Measurements from ENCODE around the gene MPZL1. TPM values are rescaled to one million over a fixed set of nuclear protein-coding genes. Genes with fewer than 3 reads are reported as not detected.
"Not testable (repeated sequence)": the region's sequence is repeated elsewhere in the genome, so short reads cannot be mapped to it uniquely, and the experiment has no call there.

MPZL1 gene
- total RNA-seq, 1 donor from 2014 or later: 184 TPM

- DNase-seq (ENCODE audit: low spot score in 2 of 2): no peak
- FAIRE-seq: no peak
Observed at GRCh38 chr1:167716000-167716271, 5.8 kb upstream of the MPZL1 start.

GRCh38 chr1:167717351-167717750, 4.4 kb upstream of the MPZL1 start:
- DNase-seq (ENCODE audit: low spot score in 2 of 2) (no peak), FAIRE-seq (no peak)

- FAIRE-seq: no peak
Observed at GRCh38 chr1:167718914-167719691, 2.7 kb upstream of the MPZL1 start.

GRCh38 chr1:167719715-167720421, 1.9 kb upstream of the MPZL1 start:
- FAIRE-seq; DNase-seq (ENCODE audit: low spot score in 2 of 2): not testable (repeated sequence)

More at GRCh38 chr1:167718914-167719691, 2.7 kb upstream of the MPZL1 start:
- no peak for DNase-seq (ENCODE audit: low spot score in 2 of 2)

GRCh38 chr1:167720965-167721616, 691 bp upstream of the MPZL1 start:
- DNase-seq (ENCODE audit: low spot score in 2 of 2): peak; percentile 38 to 44
- FAIRE-seq: no peak

GRCh38 chr1:167722152-167722869, 529 bp downstream of the MPZL1 start:
- DNase-seq (ENCODE audit: low spot score in 2 of 2) (peak in 1 of 2 donors; percentile 30), FAIRE-seq (no peak)

GRCh38 chr1:167722870-167723251, 1.1 kb downstream of the MPZL1 start:
- FAIRE-seq: no peak

GRCh38 chr1:167723707-167724323, 2.0 kb downstream of the MPZL1 start:
- no peak for FAIRE-seq
- no peak for DNase-seq (ENCODE audit: low spot score in 2 of 2)

More at GRCh38 chr1:167722870-167723251, 1.1 kb downstream of the MPZL1 start:
- no peak for DNase-seq (ENCODE audit: low spot score in 2 of 2)

GRCh38 chr1:167726008-167726407, 4.2 kb downstream of the MPZL1 start:
- FAIRE-seq (no peak), DNase-seq (ENCODE audit: low spot score in 2 of 2) (no peak)

- DNase-seq (ENCODE audit: low spot score in 2 of 2) (no peak), FAIRE-seq (no peak)
Observed at GRCh38 chr1:167728818-167729410, 7.1 kb downstream of the MPZL1 start.

- FAIRE-seq: no peak
- DNase-seq (ENCODE audit: low spot score in 2 of 2): no peak
Observed at GRCh38 chr1:167734227-167734626, 12.4 kb downstream of the MPZL1 start.

- DNase-seq (ENCODE audit: low spot score in 2 of 2) (no peak), FAIRE-seq (no peak)
Observed at GRCh38 chr1:167734841-167735240, 13.1 kb downstream of the MPZL1 start.

GRCh38 chr1:167737169-167737568, 15.4 kb downstream of the MPZL1 start:
- no peak for FAIRE-seq
- DNase-seq (ENCODE audit: low spot score in 2 of 2): no peak

GRCh38 chr1:167738158-167738557, 16.4 kb downstream of the MPZL1 start:
- FAIRE-seq: no peak
- no peak for DNase-seq (ENCODE audit: low spot score in 2 of 2)

- DNase-seq (ENCODE audit: low spot score in 2 of 2): no peak
Observed at GRCh38 chr1:167739752-167740151, 18.0 kb downstream of the MPZL1 start.

GRCh38 chr1:167741103-167741502, 19.3 kb downstream of the MPZL1 start:
- not testable (repeated sequence) for DNase-seq (ENCODE audit: low spot score in 2 of 2); FAIRE-seq

More at GRCh38 chr1:167739752-167740151, 18.0 kb downstream of the MPZL1 start:
- no peak for FAIRE-seq

- FAIRE-seq; DNase-seq (ENCODE audit: low spot score in 2 of 2): not testable (repeated sequence)
Observed at GRCh38 chr1:167742392-167743057, 20.7 kb downstream of the MPZL1 start.

GRCh38 chr1:167744901-167745300, 23.1 kb downstream of the MPZL1 start:
- DNase-seq (ENCODE audit: low spot score in 2 of 2): no peak
- FAIRE-seq: no peak

- DNase-seq (ENCODE audit: low spot score in 2 of 2) (no peak), FAIRE-seq (no peak)
Observed at GRCh38 chr1:167746013-167746672, 24.4 kb downstream of the MPZL1 start.
